OCI-LY7 (cell line): ENCODE results near the gene RFPL1. TPM values are rescaled to one million over a fixed set of nuclear protein-coding genes. Genes with fewer than 3 reads are reported as not detected.

Source experiments
- BruUV-seq: library from RNA; stranded (reverse); fragments of 400-500 nt; replicated peaks from 2 replicates; lab custom pipeline; 2021; lab: Mats Ljungman, UMichigan
- CTCF ChIA-PET: fragments of 300-600 bp; sonication (Branson Sonifier 250); formaldehyde crosslinking; loops from one replicate; lab custom pipeline; 2022; ENCODE audit warnings: antibody characterized with exemption; ENCODE audit not compliant: unreplicated experiment; lab: Charles Lee
- POLR2A ChIA-PET: fragments of 300-600 bp; sonication (Branson Sonifier 250); formaldehyde crosslinking; loops from one replicate; lab custom pipeline; 2022; ENCODE audit warnings: antibody characterized with exemption; lab: Charles Lee
- DNase-seq: peaks from one replicate; pipeline ENCODE4 v3.0.0-alpha.2; 2015; ENCODE audit warnings: low spot score
- H2AFZ ChIP-seq: fragments of 200-600 bp; sonication (generic), shearing (Covaris generic); 2 replicates; pipeline ENCODE4 v1.6.1; 2014; ENCODE audit warnings: mild to moderate bottlenecking, antibody characterized with exemption, low read length, moderate library complexity
- H3K27ac ChIP-seq: fragments of 200-600 bp; sonication (generic); 2 replicates; pipeline ENCODE4 v1.5.1; 2014; ENCODE audit warnings: mixed run types, low read depth, mild to moderate bottlenecking, moderate library complexity, low read length, inconsistent platforms; ENCODE audit not compliant: poor library complexity, severe bottlenecking
- H3K36me3 ChIP-seq: fragments of 200-600 bp; sonication (generic); 2 replicates; pipeline ENCODE4 v1.6.1; 2014; ENCODE audit warnings: mild to moderate bottlenecking, antibody characterized with exemption, low read length, moderate library complexity, mixed read lengths; ENCODE audit not compliant: insufficient read depth
- H3K4me1 ChIP-seq: fragments of 200-600 bp; sonication (generic); 2 replicates; pipeline ENCODE4 v1.5.1; 2014; ENCODE audit warnings: mild to moderate bottlenecking, low read length; ENCODE audit not compliant: insufficient read depth, poor library complexity, severe bottlenecking
- H3K4me2 ChIP-seq: fragments of 200-600 bp; sonication (generic); 2 replicates; pipeline ENCODE4 v1.6.1; 2014; ENCODE audit warnings: mild to moderate bottlenecking, low read length
- H3K4me3 ChIP-seq: fragments of 200-600 bp; sonication (generic); 2 replicates; pipeline ENCODE4 v1.5.1; 2014; ENCODE audit warnings: mild to moderate bottlenecking, low read depth, low read length; ENCODE audit not compliant: poor library complexity, severe bottlenecking
- H3K79me2 ChIP-seq: fragments of 200-600 bp; sonication (generic); 2 replicates; pipeline ENCODE4 v1.6.1; 2016; ENCODE audit warnings: low read depth, mild to moderate bottlenecking, low read length, moderate library complexity, mixed read lengths; ENCODE audit not compliant: insufficient read depth
- H3K9me2 ChIP-seq: fragments of 200-600 bp; sonication (generic); 2 replicates; pipeline ENCODE4 v1.6.1; 2016; ENCODE audit warnings: mild to moderate bottlenecking, low read length, mixed read lengths; ENCODE audit not compliant: insufficient read depth
- H3K9me3 ChIP-seq: fragments of 200-600 bp; sonication (generic); 2 replicates; pipeline ENCODE4 v1.6.1; 2014; ENCODE audit warnings: mild to moderate bottlenecking, mixed run types, low read length, mixed read lengths
- H4K20me1 ChIP-seq: fragments of 200-600 bp; sonication (generic); 2 replicates; pipeline ENCODE4 v1.6.1; 2014; ENCODE audit warnings: mild to moderate bottlenecking, antibody characterized with exemption, low read length, moderate library complexity, mixed read lengths; ENCODE audit not compliant: insufficient read depth
- CTCF ChIP-seq: fragments of 200-600 bp; sonication (generic); conservative IDR thresholded peaks from 2 replicates; pipeline ENCODE4 v1.5.1; 2014; ENCODE audit warnings: mild to moderate bottlenecking, antibody characterized with exemption, low read length, moderate library complexity, mixed read lengths
- EZH2phosphoT487 ChIP-seq: fragments of 200-600 bp; sonication (generic); IDR thresholded peaks from 2 replicates; pipeline ENCODE4 v1.6.1; 2018; ENCODE audit warnings: low read depth, borderline replicate concordance, mild to moderate bottlenecking, mixed run types, antibody characterized with exemption, low read length, moderate library complexity, mixed read lengths
- intact Hi-C: fragments of 100-400 bp; cut with micrococcal nuclease; formaldehyde crosslinking; loops from one replicate; pipeline ENCODE4 v1.10.0; 2022; ENCODE audit not compliant: unreplicated experiment
- total RNA-seq, 2 experiments: library from RNA; depleted of rRNA in 1 of 2; stranded (reverse); fragments of >200 nt in 1 of 2; shearing (Covaris generic) in 1 of 2; gene quantifications; 2 replicates each; pipeline ENCODE4 v1.2.3, GENCODE V29; 2014 to 2022

Gene RFPL1
- total RNA-seq, 2 experiments from 2014 or later: not detected

GRCh38 chr22:29482253-29482652 is 43.9 kb downstream of the RFPL1 start:
- BruUV-seq: no TSS peak

DNA sequence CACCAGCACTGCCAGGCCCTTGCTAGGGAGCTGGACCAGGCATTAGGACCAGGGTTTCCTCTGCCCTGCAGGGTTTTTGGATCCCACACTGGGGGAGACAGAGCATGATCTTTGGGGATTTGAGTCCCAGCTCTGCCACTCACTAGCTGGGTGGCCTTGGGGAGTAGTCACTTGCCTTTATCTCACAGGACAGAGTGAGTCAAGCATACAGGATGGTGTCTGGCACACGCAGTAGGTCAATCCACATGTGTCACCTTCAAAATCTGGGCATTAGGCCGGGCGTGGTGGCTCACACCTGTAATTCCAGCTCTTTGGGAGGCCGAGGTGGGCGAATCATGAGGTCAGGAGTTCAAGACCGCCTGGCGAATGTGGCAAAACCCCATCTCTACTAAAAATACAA is 44.3 kb downstream of the RFPL1 start:
- Histone ChIP-seq H3K4me1 (no peaks in the 10 kb centered on the region), H3K9me3 (no peaks in the 10 kb centered on the region), H3K4me3 (no peak overlapping the region), H2AFZ (no peak overlapping the region), H3K4me2 (no peak overlapping the region), H3K79me2 (no peaks in the 10 kb centered on the region), H4K20me1 (no peaks in the 10 kb centered on the region), H3K36me3 (no peaks in the 10 kb centered on the region), H3K9me2 (no peaks in the 10 kb centered on the region), H3K27ac (no peak overlapping the region)
- BruUV-seq: no TSS peak
- intact Hi-C loops: no loop called here
- TF ChIP-seq CTCF: no peak
- TF ChIP-seq EZH2phosphoT487: no peak
- DNase-seq: no peak
- ChIA-PET CTCF (no interaction called here), POLR2A (no interaction called here)

More at GRCh38 chr22:29482253-29482652, 43.9 kb downstream of the RFPL1 start:
- Histone ChIP-seq H3K79me2 (no peaks in the 10 kb centered on the region), H3K27ac (no peak overlapping the region), H3K4me3 (no peak overlapping the region), H3K4me2 (no peak overlapping the region), H3K9me2 (no peaks in the 10 kb centered on the region), H3K9me3 (no peaks in the 10 kb centered on the region), H4K20me1 (no peaks in the 10 kb centered on the region), H3K4me1 (no peaks in the 10 kb centered on the region), H2AFZ (no peak overlapping the region), H3K36me3 (no peaks in the 10 kb centered on the region)
- intact Hi-C loops: no loop called here
- no peak for DNase-seq
- TF ChIP-seq EZH2phosphoT487 (no peak), CTCF (no peak)
- POLR2A ChIA-PET: interaction anchor here (0.5 kb wide), 1 partner anchor 19 kb away, joined by 4 read pairs; no protein-coding TSS in a partner anchor
- CTCF ChIA-PET: no interaction called here

DNA sequence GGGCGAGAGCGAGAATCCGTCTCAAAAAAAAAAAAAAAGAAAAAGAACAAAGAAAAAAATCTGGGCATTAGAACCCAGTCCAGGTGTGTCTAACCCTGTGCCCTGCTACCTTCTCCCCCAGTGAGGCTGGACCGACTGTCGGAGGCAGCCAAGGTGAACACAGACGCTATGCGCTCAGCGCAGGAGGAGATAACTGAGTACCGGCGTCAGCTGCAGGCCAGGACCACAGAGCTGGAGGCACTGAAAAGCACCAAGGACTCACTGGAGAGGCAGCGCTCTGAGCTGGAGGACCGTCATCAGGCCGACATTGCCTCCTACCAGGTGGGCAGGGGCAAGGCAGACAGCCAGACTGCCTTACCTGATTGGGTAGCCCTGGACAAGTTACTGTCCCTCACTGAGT is 44.9 kb downstream of the RFPL1 start:
- POLR2A ChIA-PET: no interaction called here
- H3K9me2 ChIP-seq: no peaks in the 10 kb centered on the region
- no peak overlapping the region for H2AFZ ChIP-seq
- H3K4me2 ChIP-seq: no peak overlapping the region
- no peaks in the 10 kb centered on the region for H3K9me3 ChIP-seq
- no peaks in the 10 kb centered on the region for H4K20me1 ChIP-seq
- CTCF ChIA-PET: no interaction called here
- no peak for TF ChIP-seq EZH2phosphoT487
- TF ChIP-seq CTCF: no peak
- no TSS peak for BruUV-seq
- intact Hi-C loops: no loop called here
- H3K79me2 ChIP-seq: no peaks in the 10 kb centered on the region
- no peaks in the 10 kb centered on the region for H3K36me3 ChIP-seq
- no peaks in the 10 kb centered on the region for H3K4me1 ChIP-seq
- DNase-seq: no peak
- no peak overlapping the region for H3K4me3 ChIP-seq
- no peak overlapping the region for H3K27ac ChIP-seq
